ENCODE measurements around the gene AKAP6. TPM values are rescaled to one million over a fixed set of nuclear protein-coding genes. Genes with fewer than 3 reads are reported as not detected.

AKAP6 gene
- total RNA-seq, 1 donor from 2014 or later: 3.6 TPM

DNA sequence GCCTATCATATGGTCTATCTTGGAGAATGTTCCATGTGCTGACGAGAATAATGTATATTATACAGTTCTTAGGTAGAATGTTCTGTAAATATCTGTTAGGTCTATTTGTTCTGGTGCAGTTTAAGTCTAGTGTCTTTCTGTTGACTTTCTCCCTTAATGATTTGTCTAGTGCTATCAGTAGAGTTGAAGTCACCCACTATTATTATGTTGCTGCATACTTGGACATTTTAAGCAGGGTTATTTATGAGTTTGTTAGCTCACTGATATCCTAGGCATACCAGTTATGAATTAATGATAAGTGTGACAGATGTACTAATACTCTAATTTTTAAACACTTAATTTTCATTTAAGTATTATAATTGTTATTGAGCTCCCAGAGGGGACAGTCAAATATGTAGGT, 292.5 kb downstream of the AKAP6 start:
- Mint-ChIP-seq H3K4me1 (ENCODE audit: low read depth) (peaks cover 22% of the 10 kb centered on the region), H3K36me3 (ENCODE audit: low read depth) (peaks cover 5% of the 10 kb centered on the region)
- TF ChIP-seq, protein P1, sequence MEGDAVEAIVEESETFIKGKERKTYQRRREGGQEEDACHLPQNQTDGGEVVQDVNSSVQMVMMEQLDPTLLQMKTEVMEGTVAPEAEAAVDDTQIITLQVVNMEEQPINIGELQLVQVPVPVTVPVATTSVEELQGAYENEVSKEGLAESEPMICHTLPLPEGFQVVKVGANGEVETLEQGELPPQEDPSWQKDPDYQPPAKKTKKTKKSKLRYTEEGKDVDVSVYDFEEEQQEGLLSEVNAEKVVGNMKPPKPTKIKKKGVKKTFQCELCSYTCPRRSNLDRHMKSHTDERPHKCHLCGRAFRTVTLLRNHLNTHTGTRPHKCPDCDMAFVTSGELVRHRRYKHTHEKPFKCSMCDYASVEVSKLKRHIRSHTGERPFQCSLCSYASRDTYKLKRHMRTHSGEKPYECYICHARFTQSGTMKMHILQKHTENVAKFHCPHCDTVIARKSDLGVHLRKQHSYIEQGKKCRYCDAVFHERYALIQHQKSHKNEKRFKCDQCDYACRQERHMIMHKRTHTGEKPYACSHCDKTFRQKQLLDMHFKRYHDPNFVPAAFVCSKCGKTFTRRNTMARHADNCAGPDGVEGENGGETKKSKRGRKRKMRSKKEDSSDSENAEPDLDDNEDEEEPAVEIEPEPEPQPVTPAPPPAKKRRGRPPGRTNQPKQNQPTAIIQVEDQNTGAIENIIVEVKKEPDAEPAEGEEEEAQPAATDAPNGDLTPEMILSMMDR (IDR thresholded peaks at IDR 0.05): no peak

DNA sequence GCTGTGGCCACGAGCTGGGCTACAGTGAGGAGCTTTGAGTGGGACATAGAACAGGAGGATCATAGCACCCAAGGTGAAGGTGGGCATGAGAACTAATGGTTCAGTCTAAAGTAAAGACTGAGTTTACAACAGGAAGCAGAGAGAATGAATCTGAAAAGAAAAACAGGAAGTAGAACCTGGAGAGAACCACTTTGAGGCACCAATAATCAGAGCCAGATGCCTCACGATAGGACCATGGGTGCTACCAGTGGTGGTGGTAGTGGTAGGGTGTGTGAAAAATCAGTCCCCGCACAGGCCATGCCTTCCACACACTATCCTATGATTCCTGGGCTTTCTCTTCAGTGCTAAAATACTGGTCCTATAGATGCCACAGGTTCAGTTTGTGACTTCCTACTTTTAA, 293.6 kb downstream of the AKAP6 start:
- H3K27ac Mint-ChIP-seq (ENCODE audit: unreplicated experiment): no peak overlapping the region
- H3K4me1 Mint-ChIP-seq (ENCODE audit: low read depth): peaks cover 22% of the 10 kb centered on the region
- no peak for DNase-seq (ENCODE audit: low spot score)
- H3K4me3 Mint-ChIP-seq (ENCODE audit: unreplicated experiment): no peak overlapping the region
- peaks cover 3% of the 10 kb centered on the region for H3K36me3 Mint-ChIP-seq (ENCODE audit: low read depth)
- TF ChIP-seq, protein P1 (IDR thresholded peaks at IDR 0.05): no peak
- no peaks in the 10 kb centered on the region for H3K27me3 Mint-ChIP-seq (ENCODE audit: low read depth)
- peaks cover 14% of the 10 kb centered on the region for H3K9me3 Mint-ChIP-seq (ENCODE audit: low read depth)

More for the DNA sequence above, 292.5 kb downstream of the AKAP6 start:
- DNase-seq (ENCODE audit: low spot score): no peak
- no peak overlapping the region for H3K4me3 Mint-ChIP-seq (ENCODE audit: unreplicated experiment)
- H3K27me3 Mint-ChIP-seq (ENCODE audit: low read depth): no peaks in the 10 kb centered on the region
- no peak overlapping the region for H3K27ac Mint-ChIP-seq (ENCODE audit: unreplicated experiment)
- peaks cover 14% of the 10 kb centered on the region for H3K9me3 Mint-ChIP-seq (ENCODE audit: low read depth)

DNA sequence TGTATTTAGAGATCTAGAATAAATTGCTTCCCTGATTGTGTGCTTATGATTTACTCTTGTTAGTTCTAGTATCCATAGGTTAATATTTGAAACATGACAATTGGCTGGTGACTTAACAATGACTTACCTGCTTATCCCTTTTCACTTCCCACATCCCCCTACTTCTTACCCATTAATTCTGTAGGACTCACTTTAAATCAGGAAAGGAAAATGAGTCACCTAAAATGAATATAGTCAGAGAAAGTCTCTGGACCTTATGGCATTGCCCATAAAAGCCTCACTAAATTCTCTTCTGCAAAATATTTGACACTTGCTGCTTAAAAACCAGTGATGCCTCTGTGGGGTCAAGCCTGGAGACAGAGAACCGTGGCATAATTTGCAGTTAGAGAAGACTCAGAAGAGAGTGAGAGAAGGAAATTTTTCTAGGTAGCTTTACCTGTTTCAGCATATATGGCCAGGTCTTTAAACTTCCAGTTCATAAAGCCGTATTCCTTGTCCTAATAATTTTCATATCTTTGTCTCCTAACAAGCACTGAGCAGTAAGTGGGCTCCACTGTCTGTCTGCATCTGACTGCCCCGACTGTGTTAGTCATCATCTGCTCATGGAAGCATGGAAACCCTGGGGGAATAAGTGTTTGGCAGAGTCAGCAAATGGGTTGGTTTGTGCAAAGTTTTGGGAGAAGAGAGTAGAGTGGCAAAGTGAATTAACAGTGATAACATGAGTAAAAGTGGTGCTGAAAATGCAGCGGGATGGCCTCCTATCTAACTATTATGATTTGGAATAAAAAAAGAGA, 294.4 kb downstream of the AKAP6 start:
- TF ChIP-seq, protein P1 (IDR thresholded peaks at IDR 0.05): no peak
- H3K27me3 Mint-ChIP-seq (ENCODE audit: low read depth): no peaks in the 10 kb centered on the region
- peaks cover 22% of the 10 kb centered on the region for H3K4me1 Mint-ChIP-seq (ENCODE audit: low read depth)
- no peak overlapping the region for H3K4me3 Mint-ChIP-seq (ENCODE audit: unreplicated experiment)
- DNase-seq (ENCODE audit: low spot score): no peak
- peaks cover 12% of the 10 kb centered on the region for H3K9me3 Mint-ChIP-seq (ENCODE audit: low read depth)
- peaks cover 3% of the 10 kb centered on the region for H3K36me3 Mint-ChIP-seq (ENCODE audit: low read depth)
- no peak overlapping the region for H3K27ac Mint-ChIP-seq (ENCODE audit: unreplicated experiment)

DNA sequence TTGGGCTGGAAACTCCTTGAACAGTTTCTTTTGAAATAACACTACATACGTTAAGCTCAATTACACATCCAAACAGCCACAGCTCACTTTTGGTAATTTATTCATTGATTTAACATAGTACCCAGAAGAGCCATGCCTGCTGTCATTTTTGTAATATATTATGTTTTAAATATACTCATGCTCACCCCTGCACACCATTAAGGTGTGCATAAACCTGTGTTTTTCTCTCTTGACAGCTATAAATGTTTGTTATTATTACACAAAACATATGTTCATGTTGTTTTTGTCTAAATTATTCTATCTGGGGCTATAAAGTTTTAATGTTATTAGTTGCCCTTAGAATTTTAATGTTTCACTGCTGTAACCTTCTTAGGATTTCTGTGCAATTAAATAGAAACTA, 296.1 kb downstream of the AKAP6 start:
- TF ChIP-seq, protein P1 (IDR thresholded peaks at IDR 0.05): no peak
- no peak overlapping the region for H3K27ac Mint-ChIP-seq (ENCODE audit: unreplicated experiment)
- H3K36me3 Mint-ChIP-seq (ENCODE audit: low read depth): no peaks in the 10 kb centered on the region
- DNase-seq (ENCODE audit: low spot score): no peak
- H3K4me3 Mint-ChIP-seq (ENCODE audit: unreplicated experiment): no peak overlapping the region
- peaks cover 22% of the 10 kb centered on the region for H3K4me1 Mint-ChIP-seq (ENCODE audit: low read depth)
- H3K9me3 Mint-ChIP-seq (ENCODE audit: low read depth): peaks cover 4% of the 10 kb centered on the region
- H3K27me3 Mint-ChIP-seq (ENCODE audit: low read depth): no peaks in the 10 kb centered on the region

DNA sequence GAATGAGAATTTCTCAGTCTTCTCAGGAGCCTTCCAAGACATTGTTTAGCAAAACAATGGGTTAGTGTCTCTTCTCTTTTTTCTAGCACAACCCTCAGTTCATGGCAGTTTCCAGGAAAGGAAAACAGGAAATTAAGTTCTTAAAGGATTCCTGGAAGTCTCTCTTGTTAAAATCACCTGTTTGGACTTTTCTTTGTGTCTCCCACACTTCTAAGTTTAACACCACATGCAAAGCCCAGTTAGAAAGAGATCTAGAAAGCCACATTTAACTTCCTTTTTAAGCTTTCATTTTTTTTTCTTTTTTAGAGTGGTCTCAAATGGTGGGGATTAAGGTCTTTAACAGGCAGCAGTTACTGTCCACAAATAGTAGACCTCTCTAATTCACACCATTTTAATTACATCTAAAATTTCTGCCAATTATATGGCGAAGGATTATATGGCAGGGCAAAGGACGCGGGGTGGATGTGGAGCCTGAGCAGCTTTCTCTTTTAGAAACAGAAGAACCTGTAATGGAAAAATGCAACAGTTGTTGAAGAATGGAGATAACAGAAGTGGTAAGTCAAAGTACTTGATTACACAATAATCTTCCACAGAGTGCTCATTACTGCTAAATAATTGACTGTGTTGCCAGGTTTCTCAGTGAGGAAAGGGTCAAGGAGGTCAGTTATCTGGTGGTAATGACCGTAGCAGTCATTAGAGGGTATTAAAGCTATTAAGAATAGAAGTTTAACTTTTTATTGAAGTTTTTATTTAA, 298.6 kb downstream of the AKAP6 start:
- Mint-ChIP-seq H3K36me3 (ENCODE audit: low read depth) (no peaks in the 10 kb centered on the region), H3K9me3 (ENCODE audit: low read depth) (peaks cover 4% of the 10 kb centered on the region), H3K27ac (ENCODE audit: unreplicated experiment) (no peak overlapping the region), H3K4me1 (ENCODE audit: low read depth) (peaks cover 10% of the 10 kb centered on the region), H3K4me3 (ENCODE audit: unreplicated experiment) (no peak overlapping the region), H3K27me3 (ENCODE audit: low read depth) (no peaks in the 10 kb centered on the region)
- TF ChIP-seq, protein P1 (IDR thresholded peaks at IDR 0.05): no peak
- no peak for DNase-seq (ENCODE audit: low spot score)

Data from chondrocyte (in vitro differentiated cells).